HG03039 (cell line): ENCODE data around the gene SPOUT1.

Experiments
- ATAC-seq: cut with Tn5 transposase; IDR thresholded peaks from one replicate; pipeline ENCODE4 v1.9.1; 2021; ENCODE audit warnings: mild to moderate bottlenecking, moderate library complexity; ENCODE audit not compliant: unreplicated experiment

SPOUT1 gene

DNA sequence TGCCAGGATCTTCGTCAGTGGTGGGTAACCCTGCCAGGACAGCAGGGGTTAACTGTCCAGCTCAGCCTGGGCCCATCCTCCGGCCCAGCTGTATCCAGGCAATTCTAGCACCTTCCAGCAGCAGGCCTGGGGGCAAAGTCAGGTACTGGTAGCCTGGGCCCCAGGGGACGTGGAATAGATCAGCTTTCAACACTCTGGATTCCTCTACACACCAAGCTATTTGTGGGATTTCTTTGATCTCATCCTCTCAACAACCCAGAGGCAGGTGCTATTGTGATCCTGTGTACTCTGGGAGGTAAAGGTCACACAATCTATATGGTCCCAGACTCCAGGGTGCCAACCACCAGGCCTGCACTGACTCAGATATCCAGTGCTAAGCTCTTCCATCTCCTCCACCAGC is 8.7 kb upstream of the SPOUT1 start:
- ATAC-seq: no peak

DNA sequence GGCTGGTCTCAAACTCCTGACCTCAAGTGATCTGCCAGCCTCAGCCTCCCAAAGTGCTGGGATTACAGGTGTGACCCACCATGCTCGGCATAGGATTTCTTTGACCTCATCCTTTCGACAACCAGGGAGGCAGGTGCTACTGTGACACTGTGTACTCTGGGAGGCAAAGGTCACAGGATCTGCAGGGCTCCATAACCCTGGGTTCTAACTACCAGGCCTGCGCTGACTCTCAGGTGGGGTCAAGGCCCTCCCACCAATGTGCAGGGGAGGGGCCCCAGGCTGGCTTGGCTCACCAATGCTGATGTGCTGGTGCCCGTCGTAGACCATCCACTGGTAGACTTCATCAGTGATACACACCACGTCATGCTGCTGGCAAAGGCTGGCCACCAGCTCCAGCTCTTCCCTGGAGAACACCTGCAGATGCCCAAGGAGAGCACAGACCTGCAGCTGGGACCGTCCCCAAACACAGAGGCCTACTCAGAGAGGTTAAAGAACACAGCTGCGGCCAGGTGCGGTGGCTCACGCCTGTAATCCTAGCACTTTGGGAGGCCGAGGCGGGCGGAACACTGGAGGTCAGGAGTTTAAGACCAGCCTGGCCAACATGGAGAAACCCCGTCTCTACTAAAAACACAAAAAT is 7.0 kb upstream of the SPOUT1 start:
- no peak for ATAC-seq

- no peak for ATAC-seq
Observed at GRCh38 chr9:128835246-128836210, 5.9 kb upstream of the SPOUT1 start.

GRCh38 chr9:128833696-128834095 is 4.1 kb upstream of the SPOUT1 start:
- no peak for ATAC-seq

DNA sequence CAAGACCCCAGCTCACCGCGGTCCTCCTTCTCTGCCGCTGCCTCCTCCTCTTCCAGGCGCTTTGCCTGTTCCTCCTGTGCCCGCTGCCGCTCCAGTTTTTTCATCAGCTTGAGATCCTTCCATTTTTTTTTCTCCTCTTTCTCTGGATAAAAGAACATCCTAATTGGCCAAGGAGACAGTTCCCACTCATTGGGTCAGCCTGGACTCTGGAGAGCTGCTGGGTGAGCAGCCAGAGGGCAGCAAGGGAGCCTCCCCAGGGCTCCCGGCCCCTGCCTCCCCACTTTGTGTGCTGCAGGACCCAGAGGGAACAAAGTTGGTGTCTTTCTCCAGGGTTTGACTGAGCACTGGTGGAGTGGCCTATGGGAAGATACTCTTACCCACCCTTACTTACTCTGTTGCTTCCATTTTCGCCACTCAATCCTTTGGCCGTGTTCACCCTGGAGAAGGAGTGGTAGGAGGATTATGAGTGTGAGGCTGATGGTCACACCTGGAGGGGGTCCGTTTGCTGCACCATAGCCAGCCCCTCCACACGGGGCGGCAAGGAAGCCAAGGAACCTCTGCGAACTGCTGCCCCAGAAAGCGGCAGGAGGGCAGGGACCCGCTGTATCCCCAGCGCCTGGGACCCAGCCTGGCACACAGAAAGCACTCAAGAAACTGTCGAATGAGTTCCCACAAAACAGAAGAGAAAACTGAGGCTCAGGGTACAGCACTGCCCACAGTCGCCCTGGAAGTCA is 708 bp downstream of the SPOUT1 start:
- ATAC-seq: no peak

DNA sequence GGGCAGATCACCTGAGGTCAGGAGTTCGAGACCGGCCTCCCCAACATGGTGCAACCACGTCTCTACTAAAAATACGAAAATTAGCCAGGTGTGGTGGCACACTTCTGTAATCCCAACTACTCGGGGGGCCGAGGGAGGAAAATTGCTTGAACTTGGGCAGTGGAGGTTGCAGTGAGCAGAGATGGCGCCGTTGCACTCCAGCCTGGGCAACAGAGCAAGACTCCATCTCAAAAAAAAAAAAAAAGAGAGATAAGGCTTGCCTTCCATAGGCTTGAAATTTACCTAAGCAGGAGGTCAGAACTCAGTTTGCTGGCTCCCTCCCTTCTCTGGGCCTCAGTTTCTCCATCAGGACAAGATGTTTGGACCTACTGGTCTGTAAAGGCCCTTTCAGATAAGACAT is 1.3 kb downstream of the SPOUT1 start:
- no peak for ATAC-seq

GRCh38 chr9:128825923-128826700 is 3.5 kb downstream of the SPOUT1 start:
- ATAC-seq: no peak

DNA sequence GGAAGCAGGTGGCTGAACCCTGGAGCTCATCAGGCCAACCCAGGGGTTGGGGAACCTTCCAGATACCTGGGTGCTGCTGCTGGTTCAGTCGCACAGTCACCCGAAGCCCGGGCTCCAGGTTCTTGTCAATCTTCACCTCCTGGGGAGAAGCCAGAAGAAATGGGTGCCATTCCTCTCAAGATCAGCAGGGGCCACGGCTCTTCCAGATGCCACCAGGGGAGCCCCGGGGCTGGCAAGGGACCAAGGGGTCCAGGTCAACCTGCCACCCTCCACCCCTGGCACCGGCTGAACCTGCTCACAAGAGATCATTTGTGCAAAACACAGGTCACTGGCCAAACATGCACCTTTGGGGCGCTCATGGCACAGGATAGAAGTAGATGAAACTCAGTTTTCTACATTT is 4.7 kb downstream of the SPOUT1 start:
- no peak for ATAC-seq

DNA sequence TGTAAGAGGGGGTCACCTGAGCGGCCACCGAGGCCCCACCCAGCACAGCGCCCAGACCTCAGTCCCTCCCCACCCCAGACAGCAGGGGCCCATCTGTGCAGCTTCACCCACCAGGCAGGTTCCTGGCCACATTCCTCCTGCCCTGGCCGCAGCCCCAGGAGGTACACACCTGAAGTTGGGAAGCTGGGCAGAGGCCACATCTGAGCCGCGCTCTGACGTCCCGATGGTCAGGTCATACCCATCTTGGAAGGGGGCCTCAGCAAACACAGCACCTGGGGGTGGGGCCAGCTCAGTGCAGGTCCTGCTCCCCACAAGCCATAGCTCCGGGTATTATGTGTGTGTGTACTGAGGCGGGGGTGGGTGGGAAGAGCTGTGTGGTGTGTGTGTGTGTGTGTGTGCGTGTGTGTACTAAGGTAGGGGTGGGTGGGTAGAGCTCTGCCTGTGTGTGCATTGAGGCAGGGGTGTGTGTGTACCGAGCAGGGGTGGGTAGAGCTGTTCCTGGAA is 5.6 kb downstream of the SPOUT1 start:
- no peak for ATAC-seq

DNA sequence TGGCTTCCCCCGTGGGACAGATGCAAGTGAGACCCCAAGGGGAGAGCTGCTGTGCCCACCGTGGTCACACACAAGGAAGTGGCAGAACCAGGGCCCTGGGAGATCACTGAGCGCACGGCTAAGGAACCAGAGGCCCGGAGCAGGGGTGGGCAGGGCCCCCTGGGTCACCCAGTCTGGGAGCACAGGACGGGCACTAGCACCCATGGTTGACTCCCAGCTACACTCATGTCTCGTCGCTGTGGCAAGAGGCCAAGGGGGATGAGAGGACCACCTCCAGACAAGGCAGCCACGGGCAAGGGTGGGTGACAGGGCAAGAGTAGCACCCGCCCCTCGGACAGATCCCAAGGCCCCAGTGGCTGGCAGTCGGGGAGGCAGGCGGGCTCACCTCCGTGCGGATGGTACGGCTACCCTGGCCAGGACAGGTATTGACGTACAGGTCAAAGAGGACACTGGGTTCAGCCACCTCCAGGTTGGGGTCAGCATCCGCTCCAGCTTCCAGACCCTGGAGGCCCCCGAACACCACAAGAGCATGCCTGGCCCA is 6.2 kb downstream of the SPOUT1 start:
- no peak for ATAC-seq

DNA sequence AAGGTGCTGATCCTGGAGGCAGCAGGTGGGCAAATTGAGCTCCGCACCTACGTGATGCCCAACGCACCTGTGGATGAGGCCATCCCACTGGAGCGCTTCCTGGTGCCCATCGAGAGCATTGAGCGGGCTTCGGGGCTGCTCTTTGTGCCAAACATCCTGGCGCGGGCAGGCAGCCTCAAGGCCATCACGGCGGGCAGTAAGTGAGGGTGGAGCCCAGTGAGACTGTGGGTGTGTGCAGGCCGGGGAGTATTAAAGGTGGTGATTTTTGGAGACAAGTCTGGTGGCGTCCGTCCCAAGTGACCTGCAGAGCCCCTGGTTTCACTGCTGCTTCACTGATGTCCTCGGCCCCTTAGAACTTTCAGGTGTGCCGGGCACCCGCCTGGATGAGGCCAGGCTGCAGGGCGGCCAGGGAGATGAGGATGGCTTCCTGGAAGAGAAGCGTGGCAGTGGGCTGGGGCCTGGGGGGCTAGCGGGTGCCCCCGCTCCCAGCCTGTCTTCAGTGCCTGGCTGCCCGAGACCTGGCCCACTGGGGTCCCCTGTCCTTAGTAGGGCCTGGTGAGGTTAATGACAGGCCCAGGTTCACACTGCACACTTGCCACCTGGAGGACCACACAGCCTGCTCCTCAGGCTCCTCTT is 7.1 kb downstream of the SPOUT1 start:
- no peak for ATAC-seq

DNA sequence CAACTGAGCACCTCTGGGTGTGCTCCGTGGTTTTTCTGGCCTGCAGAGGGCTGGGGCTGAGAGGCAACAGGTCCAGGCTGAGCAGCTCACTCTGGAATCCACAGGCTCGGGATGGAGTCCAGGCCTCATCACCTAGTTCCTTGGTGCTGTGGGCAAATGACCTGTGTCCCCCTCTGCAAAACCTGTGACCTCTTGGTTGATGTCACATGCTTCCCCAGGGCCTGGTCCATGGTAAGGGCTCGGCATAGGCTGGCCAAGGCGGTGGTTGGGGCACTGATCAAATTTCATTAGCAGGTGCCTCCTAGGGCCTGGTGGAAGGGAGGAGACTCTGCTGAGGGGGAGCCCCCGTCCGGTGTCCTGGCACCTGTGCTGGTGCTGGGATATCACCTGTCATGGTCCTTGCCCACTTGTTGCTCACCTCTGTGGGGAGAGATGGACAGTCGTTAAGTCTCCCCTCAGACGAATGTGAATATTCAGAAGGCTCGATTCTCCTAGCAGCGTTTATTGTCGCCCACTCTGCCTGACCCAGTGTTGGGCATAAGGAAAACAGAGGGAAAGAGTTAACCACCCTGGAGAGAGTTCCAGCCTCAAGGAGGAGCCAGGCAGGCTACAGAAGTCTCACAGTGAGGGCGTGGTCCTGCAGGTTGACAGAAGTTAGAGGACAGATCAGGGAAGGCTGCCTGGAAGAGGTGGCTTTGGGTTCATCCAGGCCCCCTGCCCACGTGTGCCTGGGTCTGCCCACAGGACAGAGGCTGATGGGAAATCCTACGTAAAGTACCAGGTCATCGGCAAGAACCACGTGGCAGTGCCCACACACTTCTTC is 7.8 kb downstream of the SPOUT1 start:
- no peak for ATAC-seq

DNA sequence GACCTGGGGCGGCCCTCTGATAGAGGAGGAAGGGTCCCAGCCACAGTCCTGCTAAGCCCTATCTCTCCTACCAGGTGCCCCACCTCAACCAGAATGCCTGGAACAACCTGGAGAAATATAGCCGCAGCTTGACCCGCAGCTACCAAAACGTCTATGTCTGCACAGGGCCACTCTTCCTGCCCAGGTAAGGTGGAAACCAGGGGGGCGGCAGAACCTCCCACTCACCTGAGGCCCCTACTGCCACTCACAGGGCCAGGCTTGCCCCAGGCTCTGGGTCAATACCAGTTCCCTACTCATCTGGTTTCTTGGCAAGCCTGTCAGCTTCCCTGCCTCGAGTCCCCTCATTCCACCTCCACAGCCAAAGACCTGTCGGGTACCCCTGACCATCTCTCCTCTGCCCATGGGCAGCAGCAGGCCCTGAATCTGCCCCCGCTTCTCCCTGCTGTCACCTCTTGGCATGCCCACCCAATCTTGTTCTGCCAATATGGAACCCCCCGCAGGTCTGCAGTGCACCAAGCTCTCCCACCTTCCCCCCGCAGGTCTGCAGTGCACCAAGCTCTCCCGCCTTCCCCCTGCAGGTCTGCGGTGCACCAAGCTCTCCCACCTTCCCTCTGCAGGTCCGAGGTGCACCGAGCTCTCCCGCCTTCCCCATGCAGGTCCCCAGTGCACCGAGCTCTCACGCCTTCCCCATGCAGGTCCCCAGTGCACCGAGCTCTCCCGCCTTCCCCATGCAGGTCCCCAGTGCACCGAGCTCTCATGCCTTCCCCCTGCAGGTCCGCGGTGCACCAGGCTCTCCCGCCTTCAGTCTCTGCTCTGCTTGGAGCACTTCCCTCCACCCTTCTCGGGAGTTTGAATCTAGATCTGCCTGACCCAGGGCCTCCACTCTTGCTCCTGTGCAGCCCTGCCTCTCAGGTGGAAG is 8.7 kb downstream of the SPOUT1 start:
- ATAC-seq: no peak

- ATAC-seq: no peak
Observed at GRCh38 chr9:128819716-128820664, 9.6 kb downstream of the SPOUT1 start.

DNA sequence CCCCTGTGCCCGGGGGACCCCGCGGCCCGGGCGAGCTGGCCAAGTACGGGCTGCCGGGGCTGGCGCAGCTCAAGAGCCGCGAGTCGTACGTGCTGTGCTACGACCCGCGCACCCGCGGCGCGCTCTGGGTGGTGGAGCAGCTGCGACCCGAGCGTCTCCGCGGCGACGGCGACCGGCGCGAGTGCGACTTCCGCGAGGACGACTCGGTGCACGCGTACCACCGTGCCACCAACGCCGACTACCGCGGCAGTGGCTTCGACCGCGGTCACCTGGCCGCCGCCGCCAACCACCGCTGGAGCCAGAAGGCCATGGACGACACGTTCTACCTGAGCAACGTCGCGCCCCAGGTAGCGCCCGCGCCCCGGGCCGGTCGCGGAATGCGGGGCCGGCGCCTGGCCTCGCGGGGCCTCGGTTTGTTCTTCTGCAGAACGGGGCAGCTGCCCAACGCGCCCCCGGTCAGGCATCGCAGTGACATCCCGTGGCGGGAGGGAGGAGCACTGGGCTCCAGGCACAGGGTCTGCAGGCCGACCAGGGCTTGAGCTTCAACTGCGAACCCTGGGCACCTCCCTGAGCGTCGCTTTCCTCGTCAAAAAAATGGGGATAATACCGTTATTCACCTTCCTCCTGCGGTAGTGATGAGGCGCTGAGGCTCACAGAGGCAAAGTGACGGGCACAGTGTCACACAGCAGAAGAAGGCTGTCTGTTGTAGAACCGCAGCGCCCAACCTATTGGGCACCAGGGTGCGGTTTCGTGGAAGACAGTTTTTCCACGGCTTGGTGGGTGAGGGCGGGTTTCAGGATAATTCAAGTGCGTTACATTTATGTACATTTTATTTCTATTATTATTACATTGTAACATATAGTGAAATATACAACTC is 10.5 kb downstream of the SPOUT1 start:
- peak; percentile 24 for ATAC-seq
